ENCODE results near the gene SFMBT1. TPM values are rescaled to one million over a fixed set of nuclear protein-coding genes. Genes with fewer than 3 reads are reported as not detected.

The SFMBT1 gene
- total RNA-seq, 1 experiment from 2014 or later, result 14.3 TPM

- no peaks in the 10 kb centered on the region for H3K27me3 ChIP-seq (ENCODE audit: insufficient read depth, low read depth)
- TF ChIP-seq CTCF (conservative IDR thresholded peaks at IDR 0.05) (no peak), EZH2 (IDR thresholded peaks at IDR 0.05; ENCODE audit: low read depth) (no peak)
- peak; percentile 44 to 89 for DNase-seq
- no peak overlapping the region for H2AFZ ChIP-seq
- H4K20me1 ChIP-seq (ENCODE audit: insufficient read depth), result no peaks in the 10 kb centered on the region; the same call in 1 of the 2 replicates
- BruUV-seq (replicated peaks), result no TSS peak
- peak overlapping the region; percentile 34 for H3K4me2 ChIP-seq
- intact Hi-C loops (cut with micrococcal nuclease; ENCODE audit: unreplicated experiment), result no loop called here
- no peak overlapping the region for H3K4me3 ChIP-seq
- H3K79me2 ChIP-seq (ENCODE audit: low read depth), result no peaks in the 10 kb centered on the region
- POLR2A ChIA-PET (ENCODE audit: unreplicated experiment), result interaction anchor here (0.7 kb wide), 1 partner anchor 178 kb away, joined by 3 read pairs; no protein-coding TSS in a partner anchor
- peaks cover 24% of the 10 kb centered on the region for H3K4me1 ChIP-seq (replicated peaks; ENCODE audit: insufficient read depth)
- H3F3A ChIP-seq (ENCODE audit: insufficient read depth, low read depth), result peaks cover 13% of the 10 kb centered on the region
- no peaks in the 10 kb centered on the region for H3K36me3 ChIP-seq (ENCODE audit: low read depth)
- no peaks in the 10 kb centered on the region for H3K9me3 ChIP-seq (ENCODE audit: insufficient read depth, low read depth)
- CTCF ChIA-PET, result no interaction called here
- no peaks in the 10 kb centered on the region for H3K9me2 ChIP-seq (ENCODE audit: insufficient read depth)
- H3K27ac ChIP-seq, result no peak overlapping the region
Measured at GRCh38 chr3:53084310-53085001, 38.6 kb upstream of the SFMBT1 start.

GRCh38 chr3:53083949-53084309 is 38.1 kb upstream of the SFMBT1 start:
- TF ChIP-seq EZH2 (IDR thresholded peaks at IDR 0.05; ENCODE audit: low read depth) (no peak), CTCF (conservative IDR thresholded peaks at IDR 0.05) (no peak)
- H3K4me1 ChIP-seq (replicated peaks; ENCODE audit: insufficient read depth), result peaks cover 24% of the 10 kb centered on the region
- peaks cover 13% of the 10 kb centered on the region for H3F3A ChIP-seq (ENCODE audit: insufficient read depth, low read depth)
- BruUV-seq (replicated peaks), result no TSS peak
- no peak overlapping the region for H3K27ac ChIP-seq
- DNase-seq, result no peak
- H3K4me3 ChIP-seq, result no peak overlapping the region
- H4K20me1 ChIP-seq (ENCODE audit: insufficient read depth), result no peaks in the 10 kb centered on the region; the same call in 1 of the 2 replicates
- H3K9me3 ChIP-seq (ENCODE audit: insufficient read depth, low read depth), result no peaks in the 10 kb centered on the region
- H3K36me3 ChIP-seq (ENCODE audit: low read depth), result no peaks in the 10 kb centered on the region
- intact Hi-C loops (cut with micrococcal nuclease; ENCODE audit: unreplicated experiment), result no loop called here
- no peaks in the 10 kb centered on the region for H3K79me2 ChIP-seq (ENCODE audit: low read depth)
- CTCF ChIA-PET, result no interaction called here
- peak overlapping the region; percentile 34 for H3K4me2 ChIP-seq
- no peak overlapping the region for H2AFZ ChIP-seq
- H3K9me2 ChIP-seq (ENCODE audit: insufficient read depth), result no peaks in the 10 kb centered on the region
- H3K27me3 ChIP-seq (ENCODE audit: insufficient read depth, low read depth), result no peaks in the 10 kb centered on the region
- POLR2A ChIA-PET (ENCODE audit: unreplicated experiment), result no interaction called here

- no peak overlapping the region for H3K27ac ChIP-seq
- BruUV-seq (replicated peaks), result no TSS peak
- H3F3A ChIP-seq (ENCODE audit: insufficient read depth, low read depth), result peaks cover 13% of the 10 kb centered on the region
- no peaks in the 10 kb centered on the region for H3K9me3 ChIP-seq (ENCODE audit: insufficient read depth, low read depth)
- H3K4me3 ChIP-seq, result no peak overlapping the region
- TF ChIP-seq CTCF (conservative IDR thresholded peaks at IDR 0.05) (no peak), EZH2 (IDR thresholded peaks at IDR 0.05; ENCODE audit: low read depth) (no peak)
- H3K4me2 ChIP-seq, result no peak overlapping the region
- POLR2A ChIA-PET (ENCODE audit: unreplicated experiment), result no interaction called here
- no peaks in the 10 kb centered on the region for H3K36me3 ChIP-seq (ENCODE audit: low read depth)
- no peak for DNase-seq
- H3K9me2 ChIP-seq (ENCODE audit: insufficient read depth), result no peaks in the 10 kb centered on the region
- no peaks in the 10 kb centered on the region; the same call in 1 of the 2 replicates for H4K20me1 ChIP-seq (ENCODE audit: insufficient read depth)
- no peaks in the 10 kb centered on the region for H3K27me3 ChIP-seq (ENCODE audit: insufficient read depth, low read depth)
- H3K79me2 ChIP-seq (ENCODE audit: low read depth), result no peaks in the 10 kb centered on the region
- CTCF ChIA-PET, result no interaction called here
- intact Hi-C loops (cut with micrococcal nuclease; ENCODE audit: unreplicated experiment), result no loop called here
- no peak overlapping the region for H2AFZ ChIP-seq
- H3K4me1 ChIP-seq (replicated peaks; ENCODE audit: insufficient read depth), result peaks cover 24% of the 10 kb centered on the region
Measured at GRCh38 chr3:53083521-53083920, 37.6 kb upstream of the SFMBT1 start.

All from PC-9 (cell line).